GM23338 (cell line): ENCODE results near the gene AMPH. TPM values are rescaled to one million over a fixed set of nuclear protein-coding genes. Genes with fewer than 3 reads are reported as not detected.

Source experiments
- ATAC-seq: fragments of 200-7000 bp; cut with Tn5 transposase; 3 replicates; pipeline ENCODE4 v1.9.1; 2020
- DNase-seq: peaks from one replicate; pipeline ENCODE4 v3.0.0-alpha.2; 2015; ENCODE audit warnings: low spot score
- H2AFZ ChIP-seq: fragments of 200-600 bp; sonication (generic); 2 replicates; pipeline ENCODE4 v1.8.0; 2016; ENCODE audit warnings: antibody characterized with exemption, mild to moderate bottlenecking, moderate library complexity
- H3F3A ChIP-seq: fragments of 200-600 bp; sonication (generic); replicated peaks from 2 replicates; pipeline ENCODE4 v1.8.0; 2017; ENCODE audit warnings: antibody characterized with exemption, mixed run types, low read depth
- H3K27ac ChIP-seq: fragments of 200-600 bp; sonication (generic); 2 replicates; pipeline ENCODE4 v1.6.1; 2016; ENCODE audit warnings: low read depth
- H3K27me3 ChIP-seq: fragments of 200-600 bp; sonication (generic); 2 replicates; pipeline ENCODE4 v1.8.0; 2016; ENCODE audit warnings: mild to moderate bottlenecking, mixed run types, moderate library complexity; ENCODE audit not compliant: insufficient read depth
- H3K36me3 ChIP-seq: fragments of 200-600 bp; sonication (generic); 2 replicates; pipeline ENCODE4 v1.8.0; 2016; ENCODE audit warnings: mild to moderate bottlenecking; ENCODE audit not compliant: insufficient read depth
- H3K4me1 ChIP-seq: fragments of 200-600 bp; sonication (generic); 2 replicates; pipeline ENCODE4 v1.8.0; 2016; ENCODE audit warnings: mild to moderate bottlenecking, moderate library complexity; ENCODE audit not compliant: insufficient read depth
- H3K4me2 ChIP-seq: fragments of 200-600 bp; sonication (generic); 2 replicates; pipeline ENCODE4 v1.7.1; 2017; ENCODE audit warnings: mixed run types
- H3K4me3 ChIP-seq: fragments of 200-600 bp; sonication (generic); 2 replicates; pipeline ENCODE4 v1.6.1; 2016; ENCODE audit warnings: mixed run types
- H3K79me2 ChIP-seq: fragments of 200-600 bp; sonication (generic); replicated peaks from 2 replicates; pipeline ENCODE4 v1.8.0; 2017; ENCODE audit warnings: mild to moderate bottlenecking; ENCODE audit not compliant: insufficient read depth
- H3K9me2 ChIP-seq: fragments of 200-600 bp; sonication (generic); 2 replicates; pipeline ENCODE4 v1.8.0; 2017; ENCODE audit not compliant: insufficient read depth
- H4K20me1 ChIP-seq: fragments of 200-600 bp; sonication (generic); replicated peaks from 2 replicates; pipeline ENCODE4 v1.8.0; 2017; ENCODE audit warnings: mild to moderate bottlenecking; ENCODE audit not compliant: insufficient read depth
- H3K27ac Mint-ChIP-seq: 2 replicates; pipeline ENCODE4 v1.8.0; 2020; ENCODE audit warnings: inconsistent platforms, mild to moderate bottlenecking, moderate library complexity, mixed read lengths
- H3K27me3 Mint-ChIP-seq: 3 replicates; pipeline ENCODE4 v1.8.0; 2022; ENCODE audit warnings: low read depth, mild to moderate bottlenecking, moderate library complexity, mixed read lengths, inconsistent platforms; ENCODE audit not compliant: insufficient read depth, poor library complexity
- H3K36me3 Mint-ChIP-seq: 3 replicates; pipeline ENCODE4 v1.8.0; 2021; ENCODE audit warnings: low read depth, mild to moderate bottlenecking, inconsistent platforms, moderate library complexity, mixed read lengths
- H3K4me1 Mint-ChIP-seq: 3 replicates; pipeline ENCODE4 v1.8.0; 2020; ENCODE audit warnings: mild to moderate bottlenecking, inconsistent platforms, mixed read lengths
- H3K4me3 Mint-ChIP-seq: 3 replicates; pipeline ENCODE4 v1.8.0; 2021; ENCODE audit warnings: moderate library complexity, mild to moderate bottlenecking, inconsistent platforms, mixed read lengths
- H3K9me3 Mint-ChIP-seq: 3 replicates; pipeline ENCODE4 v1.8.0; 2020; ENCODE audit warnings: moderate library complexity, mild to moderate bottlenecking, inconsistent platforms, mixed read lengths
- polyA plus RNA-seq: library from polyadenylated mRNA; unstranded; fragments of >200 nt; fragmentation: Nextera tagmentation; extraction: Ambion mirVana; gene quantifications from 2 replicates; pipeline ENCODE4 v1.2.1, GENCODE V29; 2016
- total RNA-seq: library from RNA; depleted of rRNA; stranded (reverse); fragments of >200 nt; shearing (Covaris generic); gene quantifications from 2 replicates; pipeline ENCODE4 v1.2.3, GENCODE V29; 2014
- TF ChIP-seq, protein P1 (sequence below): IDR thresholded peaks from one replicate; pipeline ENCODE4 v1.6.1; 2018; ENCODE audit warnings: antibody characterized with exemption; ENCODE audit not compliant: unreplicated experiment
- TF ChIP-seq, protein P2 (sequence below): fragments of 250-450 bp; sonication (Bioruptor Pico); IDR thresholded peaks from 2 replicates; pipeline ENCODE4 v1.5.0; 2020; ENCODE audit warnings: mild to moderate bottlenecking, moderate library complexity

Gene AMPH
- total and polyA plus RNA-seq, 2 experiments from 2014 or later: 4.8 to 10.2 TPM

DNA sequence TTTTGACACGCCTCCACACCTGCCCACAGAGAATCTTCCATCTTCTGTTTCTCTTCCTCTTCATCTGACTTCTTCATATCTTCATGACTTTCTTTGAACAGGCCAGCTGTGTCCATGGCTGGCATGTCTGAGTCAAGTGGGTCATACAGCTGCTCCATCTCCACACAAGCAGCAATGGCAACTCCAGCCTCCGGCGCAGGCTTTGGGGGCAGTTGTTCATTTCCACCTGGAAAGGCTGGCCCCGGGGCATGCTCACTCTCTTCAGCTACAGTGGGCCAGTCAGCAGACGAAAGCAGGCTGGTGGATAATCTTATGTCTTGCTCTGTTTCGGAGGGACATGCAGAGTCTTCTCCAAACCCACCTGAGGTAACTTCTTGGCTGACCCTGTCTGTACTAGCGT lies 202.1 kb downstream of the AMPH start (continued):
- TF ChIP-seq, protein P1, sequence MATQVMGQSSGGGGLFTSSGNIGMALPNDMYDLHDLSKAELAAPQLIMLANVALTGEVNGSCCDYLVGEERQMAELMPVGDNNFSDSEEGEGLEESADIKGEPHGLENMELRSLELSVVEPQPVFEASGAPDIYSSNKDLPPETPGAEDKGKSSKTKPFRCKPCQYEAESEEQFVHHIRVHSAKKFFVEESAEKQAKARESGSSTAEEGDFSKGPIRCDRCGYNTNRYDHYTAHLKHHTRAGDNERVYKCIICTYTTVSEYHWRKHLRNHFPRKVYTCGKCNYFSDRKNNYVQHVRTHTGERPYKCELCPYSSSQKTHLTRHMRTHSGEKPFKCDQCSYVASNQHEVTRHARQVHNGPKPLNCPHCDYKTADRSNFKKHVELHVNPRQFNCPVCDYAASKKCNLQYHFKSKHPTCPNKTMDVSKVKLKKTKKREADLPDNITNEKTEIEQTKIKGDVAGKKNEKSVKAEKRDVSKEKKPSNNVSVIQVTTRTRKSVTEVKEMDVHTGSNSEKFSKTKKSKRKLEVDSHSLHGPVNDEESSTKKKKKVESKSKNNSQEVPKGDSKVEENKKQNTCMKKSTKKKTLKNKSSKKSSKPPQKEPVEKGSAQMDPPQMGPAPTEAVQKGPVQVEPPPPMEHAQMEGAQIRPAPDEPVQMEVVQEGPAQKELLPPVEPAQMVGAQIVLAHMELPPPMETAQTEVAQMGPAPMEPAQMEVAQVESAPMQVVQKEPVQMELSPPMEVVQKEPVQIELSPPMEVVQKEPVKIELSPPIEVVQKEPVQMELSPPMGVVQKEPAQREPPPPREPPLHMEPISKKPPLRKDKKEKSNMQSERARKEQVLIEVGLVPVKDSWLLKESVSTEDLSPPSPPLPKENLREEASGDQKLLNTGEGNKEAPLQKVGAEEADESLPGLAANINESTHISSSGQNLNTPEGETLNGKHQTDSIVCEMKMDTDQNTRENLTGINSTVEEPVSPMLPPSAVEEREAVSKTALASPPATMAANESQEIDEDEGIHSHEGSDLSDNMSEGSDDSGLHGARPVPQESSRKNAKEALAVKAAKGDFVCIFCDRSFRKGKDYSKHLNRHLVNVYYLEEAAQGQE: no peak

DNA sequence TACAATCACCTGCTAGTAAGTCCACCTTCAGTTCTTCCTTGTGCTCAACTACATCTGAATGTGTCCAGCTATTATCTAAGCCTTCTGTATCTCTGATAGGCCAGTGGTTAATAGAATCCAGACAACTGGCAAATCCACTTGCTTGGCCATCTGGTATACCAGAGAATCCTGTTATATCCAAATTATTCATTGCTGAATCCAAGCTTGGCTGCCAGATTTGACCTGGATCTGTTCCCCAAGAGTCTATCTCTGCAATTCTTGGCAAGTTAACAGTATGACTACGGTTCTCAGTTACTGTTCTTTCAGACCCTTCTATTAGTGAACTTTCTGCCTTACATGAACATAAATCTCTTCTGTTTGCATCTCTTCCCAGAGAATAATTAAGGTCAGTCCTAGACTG lies 203.1 kb downstream of the AMPH start:
- Mint-ChIP-seq H3K27me3 (no peaks in the 10 kb centered on the region), H3K27ac (no peak overlapping the region), H3K4me1 (no peaks in the 10 kb centered on the region), H3K4me3 (no peak overlapping the region), H3K9me3 (no peaks in the 10 kb centered on the region), H3K36me3 (no peaks in the 10 kb centered on the region; the same call in 2 of the 3 replicates)
- Histone ChIP-seq H3K36me3 (no peaks in the 10 kb centered on the region), H3K4me3 (no peak overlapping the region), H3K9me2 (no peaks in the 10 kb centered on the region), H2AFZ (no peak overlapping the region), H3F3A (no peaks in the 10 kb centered on the region), H3K4me1 (no peaks in the 10 kb centered on the region), H4K20me1 (no peaks in the 10 kb centered on the region), H3K79me2 (no peaks in the 10 kb centered on the region), H3K27me3 (no peaks in the 10 kb centered on the region), H3K27ac (no peak overlapping the region), H3K4me2 (no peak overlapping the region)
- DNase-seq (no peak), ATAC-seq (no peak)
- TF ChIP-seq, protein P2, sequence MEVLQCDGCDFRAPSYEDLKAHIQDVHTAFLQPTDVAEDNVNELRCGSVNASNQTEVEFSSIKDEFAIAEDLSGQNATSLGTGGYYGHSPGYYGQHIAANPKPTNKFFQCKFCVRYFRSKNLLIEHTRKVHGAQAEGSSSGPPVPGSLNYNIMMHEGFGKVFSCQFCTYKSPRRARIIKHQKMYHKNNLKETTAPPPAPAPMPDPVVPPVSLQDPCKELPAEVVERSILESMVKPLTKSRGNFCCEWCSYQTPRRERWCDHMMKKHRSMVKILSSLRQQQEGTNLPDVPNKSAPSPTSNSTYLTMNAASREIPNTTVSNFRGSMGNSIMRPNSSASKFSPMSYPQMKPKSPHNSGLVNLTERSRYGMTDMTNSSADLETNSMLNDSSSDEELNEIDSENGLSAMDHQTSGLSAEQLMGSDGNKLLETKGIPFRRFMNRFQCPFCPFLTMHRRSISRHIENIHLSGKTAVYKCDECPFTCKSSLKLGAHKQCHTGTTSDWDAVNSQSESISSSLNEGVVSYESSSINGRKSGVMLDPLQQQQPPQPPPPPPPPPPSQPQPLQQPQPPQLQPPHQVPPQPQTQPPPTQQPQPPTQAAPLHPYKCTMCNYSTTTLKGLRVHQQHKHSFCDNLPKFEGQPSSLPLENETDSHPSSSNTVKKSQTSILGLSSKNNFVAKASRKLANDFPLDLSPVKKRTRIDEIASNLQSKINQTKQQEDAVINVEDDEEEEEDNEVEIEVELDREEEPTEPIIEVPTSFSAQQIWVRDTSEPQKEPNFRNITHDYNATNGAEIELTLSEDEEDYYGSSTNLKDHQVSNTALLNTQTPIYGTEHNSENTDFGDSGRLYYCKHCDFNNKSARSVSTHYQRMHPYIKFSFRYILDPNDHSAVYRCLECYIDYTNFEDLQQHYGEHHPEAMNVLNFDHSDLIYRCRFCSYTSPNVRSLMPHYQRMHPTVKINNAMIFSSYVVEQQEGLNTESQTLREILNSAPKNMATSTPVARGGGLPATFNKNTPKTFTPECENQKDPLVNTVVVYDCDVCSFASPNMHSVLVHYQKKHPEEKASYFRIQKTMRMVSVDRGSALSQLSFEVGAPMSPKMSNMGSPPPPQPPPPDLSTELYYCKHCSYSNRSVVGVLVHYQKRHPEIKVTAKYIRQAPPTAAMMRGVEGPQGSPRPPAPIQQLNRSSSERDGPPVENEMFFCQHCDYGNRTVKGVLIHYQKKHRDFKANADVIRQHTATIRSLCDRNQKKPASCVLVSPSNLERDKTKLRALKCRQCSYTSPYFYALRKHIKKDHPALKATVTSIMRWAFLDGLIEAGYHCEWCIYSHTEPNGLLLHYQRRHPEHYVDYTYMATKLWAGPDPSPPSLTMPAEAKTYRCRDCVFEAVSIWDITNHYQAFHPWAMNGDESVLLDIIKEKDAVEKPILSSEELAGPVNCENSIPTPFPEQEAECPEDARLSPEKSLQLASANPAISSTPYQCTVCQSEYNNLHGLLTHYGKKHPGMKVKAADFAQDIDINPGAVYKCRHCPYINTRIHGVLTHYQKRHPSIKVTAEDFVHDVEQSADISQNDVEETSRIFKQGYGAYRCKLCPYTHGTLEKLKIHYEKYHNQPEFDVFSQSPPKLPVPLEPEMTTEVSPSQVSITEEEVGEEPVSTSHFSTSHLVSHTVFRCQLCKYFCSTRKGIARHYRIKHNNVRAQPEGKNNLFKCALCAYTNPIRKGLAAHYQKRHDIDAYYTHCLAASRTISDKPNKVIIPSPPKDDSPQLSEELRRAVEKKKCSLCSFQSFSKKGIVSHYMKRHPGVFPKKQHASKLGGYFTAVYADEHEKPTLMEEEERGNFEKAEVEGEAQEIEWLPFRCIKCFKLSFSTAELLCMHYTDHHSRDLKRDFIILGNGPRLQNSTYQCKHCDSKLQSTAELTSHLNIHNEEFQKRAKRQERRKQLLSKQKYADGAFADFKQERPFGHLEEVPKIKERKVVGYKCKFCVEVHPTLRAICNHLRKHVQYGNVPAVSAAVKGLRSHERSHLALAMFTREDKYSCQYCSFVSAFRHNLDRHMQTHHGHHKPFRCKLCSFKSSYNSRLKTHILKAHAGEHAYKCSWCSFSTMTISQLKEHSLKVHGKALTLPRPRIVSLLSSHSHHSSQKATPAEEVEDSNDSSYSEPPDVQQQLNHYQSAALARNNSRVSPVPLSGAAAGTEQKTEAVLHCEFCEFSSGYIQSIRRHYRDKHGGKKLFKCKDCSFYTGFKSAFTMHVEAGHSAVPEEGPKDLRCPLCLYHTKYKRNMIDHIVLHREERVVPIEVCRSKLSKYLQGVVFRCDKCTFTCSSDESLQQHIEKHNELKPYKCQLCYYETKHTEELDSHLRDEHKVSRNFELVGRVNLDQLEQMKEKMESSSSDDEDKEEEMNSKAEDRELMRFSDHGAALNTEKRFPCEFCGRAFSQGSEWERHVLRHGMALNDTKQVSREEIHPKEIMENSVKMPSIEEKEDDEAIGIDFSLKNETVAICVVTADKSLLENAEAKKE: no peak
- TF ChIP-seq, protein P1: no peak
